Measurements from ENCODE around the gene GRAMD1A.

The GRAMD1A gene

DNA sequence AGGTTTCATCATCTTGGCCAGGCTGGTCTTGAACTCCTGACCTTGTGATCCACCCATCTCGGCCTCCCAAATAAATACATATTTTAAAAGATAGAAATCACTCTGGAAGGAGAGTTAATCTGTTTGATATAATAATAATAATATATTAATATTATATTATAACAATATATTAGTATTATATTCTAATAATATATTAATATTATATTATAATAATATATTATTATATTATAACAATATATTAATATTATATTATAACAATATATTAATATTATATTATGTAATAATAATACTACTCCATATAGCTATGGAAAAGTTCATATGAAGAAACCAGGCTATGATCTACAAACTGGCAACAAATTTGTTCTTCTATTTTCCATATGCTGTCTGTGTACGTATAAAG, 58.2 kb downstream of the GRAMD1A start:
- no peak for DNase-seq

DNA sequence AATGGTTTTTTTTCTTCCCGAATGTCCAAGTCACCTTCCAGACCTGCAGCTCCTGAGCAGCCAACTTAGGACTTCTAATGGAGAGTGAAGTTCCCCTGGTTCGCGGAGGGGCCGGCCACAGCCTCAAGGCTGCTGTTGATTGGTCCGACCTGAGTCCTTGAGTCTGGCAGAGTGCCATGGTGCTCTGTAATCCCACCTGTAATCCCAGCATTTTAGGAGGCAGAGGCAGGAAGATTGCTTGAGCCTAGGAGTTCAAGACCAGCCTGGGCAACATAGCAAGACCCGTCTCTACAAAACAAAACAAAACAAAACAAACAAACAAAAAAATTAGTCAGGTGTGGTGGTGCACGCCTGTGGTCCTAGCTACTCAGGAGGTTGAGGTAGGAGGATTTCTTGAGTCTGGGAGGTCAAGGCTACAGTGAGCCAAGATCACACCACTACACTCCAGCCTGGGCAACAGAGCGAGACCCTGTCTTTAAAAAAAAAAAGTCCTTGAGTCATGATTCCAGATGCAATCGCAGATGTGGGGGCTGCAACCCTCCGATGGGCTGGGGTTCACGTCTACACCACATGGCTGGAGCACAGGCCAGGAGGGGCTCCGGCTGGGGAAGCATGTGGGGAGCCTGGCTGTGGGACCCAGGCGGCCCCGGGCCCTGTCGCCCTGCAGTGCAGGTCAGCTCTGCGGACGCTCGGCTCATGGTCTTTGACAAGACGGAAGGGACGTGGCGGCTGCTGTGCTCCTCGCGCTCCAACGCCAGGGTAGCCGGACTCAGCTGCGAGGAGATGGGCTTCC, 59.1 kb downstream of the GRAMD1A start:
- no peak for DNase-seq

GRCh38 chr19:35059799-35060091, 59.6 kb downstream of the GRAMD1A start:
- no peak for DNase-seq

DNA sequence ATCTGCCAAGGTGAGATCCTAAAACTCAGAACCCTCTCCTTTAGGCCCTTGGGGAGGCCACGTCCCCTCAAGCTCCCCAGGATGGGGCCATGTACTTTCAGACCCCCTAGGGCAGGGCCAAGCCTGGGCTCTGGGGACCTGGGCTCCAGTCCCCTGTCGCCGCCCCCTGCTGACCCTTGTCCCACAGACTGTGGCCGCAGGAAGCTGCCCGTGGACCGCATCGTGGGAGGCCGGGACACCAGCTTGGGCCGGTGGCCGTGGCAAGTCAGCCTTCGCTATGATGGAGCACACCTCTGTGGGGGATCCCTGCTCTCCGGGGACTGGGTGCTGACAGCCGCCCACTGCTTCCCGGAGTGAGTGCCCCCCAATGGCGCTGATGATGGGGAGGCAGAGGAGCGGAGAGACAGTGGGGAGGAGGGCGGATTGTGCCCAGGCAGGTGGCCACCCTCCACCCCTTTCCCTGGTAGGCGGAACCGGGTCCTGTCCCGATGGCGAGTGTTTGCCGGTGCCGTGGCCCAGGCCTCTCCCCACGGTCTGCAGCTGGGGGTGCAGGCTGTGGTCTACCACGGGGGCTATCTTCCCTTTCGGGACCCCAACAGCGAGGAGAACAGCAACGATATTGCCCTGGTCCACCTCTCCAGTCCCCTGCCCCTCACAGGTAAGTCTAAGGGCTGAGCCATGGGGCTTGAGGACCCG, 60.2 kb downstream of the GRAMD1A start:
- no peak for DNase-seq

GRCh38 chr19:35061583-35062373, 61.7 kb downstream of the GRAMD1A start:
- DNase-seq = no peak

DNA sequence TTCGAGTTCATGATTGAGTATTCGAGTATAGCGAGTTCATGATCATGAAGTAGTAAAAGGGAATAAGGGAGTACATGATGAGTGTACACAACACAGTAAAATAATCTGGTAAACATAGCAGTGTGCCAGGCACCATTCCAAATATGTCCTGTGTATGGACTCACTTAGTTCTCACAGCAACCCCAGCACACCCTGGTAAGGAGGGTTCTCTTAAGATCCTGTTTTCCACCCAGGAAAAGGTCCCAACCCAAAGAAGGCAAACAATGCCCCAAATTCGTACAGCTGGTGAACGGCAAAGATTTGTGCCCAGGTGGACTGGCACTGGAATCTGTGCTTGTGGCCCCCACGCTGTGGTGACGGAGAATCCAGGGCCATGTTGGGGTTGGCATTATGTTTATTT, 62.8 kb downstream of the GRAMD1A start:
- DNase-seq = no peak

- DNase-seq = peak; percentile 33
Observed at GRCh38 chr19:35063940-35064818, 64.1 kb downstream of the GRAMD1A start.

GRCh38 chr19:35065574-35065973, 65.5 kb downstream of the GRAMD1A start:
- no peak for DNase-seq

GRCh38 chr19:35066121-35066520, 66.0 kb downstream of the GRAMD1A start:
- DNase-seq = no peak

GRCh38 chr19:35066691-35067563, 66.8 kb downstream of the GRAMD1A start:
- peak; percentile 66 for DNase-seq

GRCh38 chr19:35068941-35069634, 69.0 kb downstream of the GRAMD1A start:
- no peak for DNase-seq

DNA sequence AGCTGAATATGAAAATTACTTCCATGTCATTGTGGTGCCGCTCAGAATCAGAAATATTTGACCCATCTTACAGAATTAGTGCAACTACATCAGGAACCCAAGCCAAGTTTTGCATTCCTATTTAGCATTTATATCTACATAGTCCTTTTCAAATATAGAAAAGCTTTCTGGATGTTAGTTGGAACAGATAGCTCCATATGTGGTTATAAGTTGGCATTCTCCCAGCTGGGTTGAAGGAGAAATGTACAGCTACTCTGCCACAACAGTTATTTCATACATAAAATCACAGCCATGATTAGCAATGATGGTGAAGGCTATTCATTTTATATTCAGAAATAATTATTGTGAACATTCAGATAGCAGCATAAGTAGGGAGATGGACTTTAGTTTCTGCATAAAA, 69.6 kb downstream of the GRAMD1A start:
- DNase-seq = no peak

GRCh38 chr19:35070471-35070870, 70.3 kb downstream of the GRAMD1A start:
- DNase-seq = no peak

DNA sequence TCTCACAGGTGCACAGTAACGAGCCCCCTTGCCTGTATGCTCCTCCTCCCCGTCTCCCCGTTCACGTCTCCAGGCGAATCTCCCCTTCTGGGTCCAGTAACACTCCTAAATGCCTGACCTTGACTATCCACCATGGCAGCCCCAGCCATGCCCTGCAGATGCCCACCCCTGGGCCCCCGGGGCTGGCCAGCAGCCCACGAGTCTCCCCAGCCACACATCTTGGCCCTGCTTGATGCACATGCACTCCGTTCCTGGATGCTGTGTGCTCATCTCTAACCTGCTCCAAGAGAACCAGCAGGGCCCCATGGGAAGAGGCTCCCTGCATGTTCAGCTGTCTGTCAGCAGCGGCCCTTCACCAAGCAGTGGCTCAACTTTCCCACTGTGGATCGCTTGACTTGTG, 73.4 kb downstream of the GRAMD1A start:
- DNase-seq = no peak

- no peak for DNase-seq
Observed at GRCh38 chr19:35073941-35074340, 73.8 kb downstream of the GRAMD1A start.

DNA sequence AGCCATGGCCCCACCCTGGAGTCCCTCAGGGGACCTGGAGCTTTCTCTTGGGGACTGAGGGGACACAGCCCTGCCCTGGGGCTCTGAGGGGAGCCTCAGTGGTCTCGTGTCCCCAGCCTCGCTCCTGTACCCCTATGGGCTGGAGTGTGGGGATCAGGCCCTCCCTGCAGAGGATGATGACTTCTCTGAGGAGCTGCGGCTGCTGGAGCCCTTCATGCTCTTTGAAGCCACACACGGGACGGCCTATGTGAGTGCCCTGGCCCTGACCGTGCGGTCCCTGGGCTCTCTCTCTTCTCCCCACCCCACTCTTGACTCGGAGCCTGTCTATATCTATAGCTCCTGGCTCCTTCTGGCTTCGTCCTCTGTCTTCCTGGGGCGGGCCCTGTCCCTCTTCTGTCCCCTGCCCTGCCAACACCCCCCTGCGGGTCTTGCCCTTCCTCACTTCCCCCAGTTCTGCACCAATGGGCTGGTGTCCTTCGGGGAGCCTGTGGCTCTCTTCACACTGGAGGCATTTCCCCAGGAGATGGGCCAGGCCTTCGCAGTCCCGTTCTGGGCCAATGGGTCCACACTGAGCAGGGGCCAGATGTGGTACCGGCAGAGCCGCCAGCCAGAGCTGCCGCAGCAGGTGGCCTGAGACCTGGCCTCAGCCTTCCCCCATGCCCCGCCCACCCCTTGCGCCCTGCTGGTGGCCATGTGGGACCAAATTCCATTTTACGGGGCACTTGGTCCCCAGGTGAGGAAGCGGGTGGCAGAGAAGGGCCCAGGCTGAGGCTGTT, 74.5 kb downstream of the GRAMD1A start:
- no peak for DNase-seq

DNA sequence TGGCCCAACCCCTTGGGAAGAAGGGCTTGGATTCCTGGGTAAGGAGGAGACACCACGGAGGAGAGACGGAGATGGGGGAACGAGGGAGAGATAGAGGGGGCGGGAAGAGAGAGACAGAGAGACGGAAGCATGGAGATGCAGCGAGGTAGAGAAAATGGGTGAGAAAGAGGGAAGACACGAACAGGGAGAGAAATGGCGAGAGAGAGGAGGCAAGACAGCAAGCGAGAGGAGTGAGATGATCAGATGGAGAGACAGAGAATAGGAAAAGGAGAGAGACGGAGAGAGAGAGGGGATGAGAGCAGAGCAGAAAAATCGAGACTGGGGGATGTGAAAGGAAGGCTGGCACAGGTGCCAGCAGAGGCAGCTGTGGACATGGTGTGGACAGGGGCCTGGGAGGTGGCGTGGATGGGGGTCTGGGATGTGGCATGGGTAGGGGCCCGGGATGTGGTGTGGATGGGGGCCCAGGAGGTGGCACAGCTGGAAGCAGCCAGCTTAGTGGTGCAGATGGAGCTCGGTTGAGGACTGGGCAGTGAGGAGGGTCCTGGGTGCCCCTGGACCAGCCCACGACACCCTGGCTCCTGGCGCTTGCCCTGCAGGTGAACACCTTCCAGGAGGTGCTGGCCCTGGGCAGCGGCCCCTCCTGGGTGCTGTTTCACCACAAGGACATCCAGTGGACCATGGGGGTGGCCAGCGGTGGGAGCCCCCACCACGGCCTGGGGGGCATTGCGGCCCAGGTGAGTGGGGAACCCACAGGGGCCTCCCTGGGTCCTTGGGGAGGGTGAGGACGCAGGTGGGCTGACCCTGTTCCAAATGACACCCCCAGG, 75.3 kb downstream of the GRAMD1A start:
- no peak for DNase-seq

- no peak for DNase-seq
Observed at GRCh38 chr19:35076026-35076370, 75.9 kb downstream of the GRAMD1A start.

All from kidney glomerular epithelial cell (primary cell).